ENCODE measurements around the gene THADA.

DNA sequence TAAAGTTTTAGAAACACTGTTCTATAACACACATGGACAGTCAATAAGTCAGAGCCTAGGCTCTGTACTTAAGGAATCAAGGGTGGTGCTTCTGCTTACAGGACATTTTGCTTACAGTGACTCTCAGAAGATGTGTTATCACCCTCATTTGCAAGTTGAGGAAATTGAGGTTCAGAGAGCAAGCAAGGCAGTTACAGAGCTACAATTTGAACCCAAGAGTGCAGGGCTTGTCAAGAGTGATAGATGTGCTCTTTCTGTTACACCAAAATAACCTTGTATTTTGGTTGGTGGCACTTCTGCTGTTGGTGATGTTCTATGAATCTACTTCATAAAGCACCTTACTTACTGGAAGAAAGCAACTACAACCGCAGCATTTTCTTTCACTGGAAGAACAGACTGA lies 170.2 kb downstream of the THADA start:
- TF ChIP-seq, protein P1, sequence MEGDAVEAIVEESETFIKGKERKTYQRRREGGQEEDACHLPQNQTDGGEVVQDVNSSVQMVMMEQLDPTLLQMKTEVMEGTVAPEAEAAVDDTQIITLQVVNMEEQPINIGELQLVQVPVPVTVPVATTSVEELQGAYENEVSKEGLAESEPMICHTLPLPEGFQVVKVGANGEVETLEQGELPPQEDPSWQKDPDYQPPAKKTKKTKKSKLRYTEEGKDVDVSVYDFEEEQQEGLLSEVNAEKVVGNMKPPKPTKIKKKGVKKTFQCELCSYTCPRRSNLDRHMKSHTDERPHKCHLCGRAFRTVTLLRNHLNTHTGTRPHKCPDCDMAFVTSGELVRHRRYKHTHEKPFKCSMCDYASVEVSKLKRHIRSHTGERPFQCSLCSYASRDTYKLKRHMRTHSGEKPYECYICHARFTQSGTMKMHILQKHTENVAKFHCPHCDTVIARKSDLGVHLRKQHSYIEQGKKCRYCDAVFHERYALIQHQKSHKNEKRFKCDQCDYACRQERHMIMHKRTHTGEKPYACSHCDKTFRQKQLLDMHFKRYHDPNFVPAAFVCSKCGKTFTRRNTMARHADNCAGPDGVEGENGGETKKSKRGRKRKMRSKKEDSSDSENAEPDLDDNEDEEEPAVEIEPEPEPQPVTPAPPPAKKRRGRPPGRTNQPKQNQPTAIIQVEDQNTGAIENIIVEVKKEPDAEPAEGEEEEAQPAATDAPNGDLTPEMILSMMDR (IDR thresholded peaks at IDR 0.05; ENCODE audit: low read depth, low read length, poor library complexity, severe bottlenecking): no peak
- no peak for TF ChIP-seq EZH2phosphoT487 (IDR thresholded peaks at IDR 0.05; ENCODE audit: borderline replicate concordance, low read length)

Measured in DOHH2 (cell line).